BE2C (cell line): Measurements from ENCODE around the gene BSND.

Source experiments
- DNase-seq: peaks from one replicate; pipeline ENCODE4 v3.0.0-alpha.2; 2020
- H3K27me3 ChIP-seq: fragments of 250-450 bp; sonication (Bioruptor Pico); 2 replicates; pipeline ENCODE4 v1.5.1; 2020; ENCODE audit warnings: mild to moderate bottlenecking
- H3K36me3 ChIP-seq: fragments of 250-450 bp; sonication (Bioruptor Pico); 2 replicates; pipeline ENCODE4 v1.5.1; 2020; ENCODE audit warnings: mild to moderate bottlenecking
- H3K4me1 ChIP-seq: fragments of 250-450 bp; sonication (Bioruptor Pico); 2 replicates; pipeline ENCODE4 v1.5.1; 2020
- H3K4me3 ChIP-seq: 2 replicates; pipeline ENCODE4 v1.5.1; 2011; ENCODE audit warnings: low read depth, low read length
- H3K9me3 ChIP-seq: fragments of 250-450 bp; sonication (Bioruptor Pico); 2 replicates; pipeline ENCODE4 v1.5.1; 2020
- CTCF ChIP-seq: IDR thresholded peaks from 2 replicates; pipeline ENCODE4 v1.5.1; 2012; ENCODE audit warnings: mild to moderate bottlenecking, low read depth, low read length

Gene BSND

DNA sequence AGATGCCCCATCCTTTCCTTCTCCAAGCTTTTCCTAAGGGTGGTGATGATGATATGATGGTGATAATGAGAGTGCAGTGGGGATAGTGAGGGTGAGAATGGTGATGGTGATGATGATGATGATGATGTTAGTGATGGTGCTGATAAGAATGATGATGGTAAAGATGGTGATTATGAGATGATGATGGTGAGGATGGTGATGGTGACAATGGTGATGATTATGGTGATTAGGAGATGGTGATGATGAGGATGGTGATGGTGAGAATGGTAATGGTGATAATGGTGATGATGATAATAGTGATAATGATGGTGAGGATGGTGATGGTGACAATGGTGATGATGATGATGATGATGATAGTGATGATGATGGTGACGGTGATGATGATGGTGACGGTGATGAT, 4.0 kb downstream of the BSND start:
- no peak for TF ChIP-seq CTCF
- H3K36me3 ChIP-seq, result no peaks in the 10 kb centered on the region
- DNase-seq, result no peak
- no peaks in the 10 kb centered on the region for H3K9me3 ChIP-seq
- H3K4me3 ChIP-seq, result no peak overlapping the region
- H3K27me3 ChIP-seq, result no peaks in the 10 kb centered on the region
- no peaks in the 10 kb centered on the region for H3K4me1 ChIP-seq

DNA sequence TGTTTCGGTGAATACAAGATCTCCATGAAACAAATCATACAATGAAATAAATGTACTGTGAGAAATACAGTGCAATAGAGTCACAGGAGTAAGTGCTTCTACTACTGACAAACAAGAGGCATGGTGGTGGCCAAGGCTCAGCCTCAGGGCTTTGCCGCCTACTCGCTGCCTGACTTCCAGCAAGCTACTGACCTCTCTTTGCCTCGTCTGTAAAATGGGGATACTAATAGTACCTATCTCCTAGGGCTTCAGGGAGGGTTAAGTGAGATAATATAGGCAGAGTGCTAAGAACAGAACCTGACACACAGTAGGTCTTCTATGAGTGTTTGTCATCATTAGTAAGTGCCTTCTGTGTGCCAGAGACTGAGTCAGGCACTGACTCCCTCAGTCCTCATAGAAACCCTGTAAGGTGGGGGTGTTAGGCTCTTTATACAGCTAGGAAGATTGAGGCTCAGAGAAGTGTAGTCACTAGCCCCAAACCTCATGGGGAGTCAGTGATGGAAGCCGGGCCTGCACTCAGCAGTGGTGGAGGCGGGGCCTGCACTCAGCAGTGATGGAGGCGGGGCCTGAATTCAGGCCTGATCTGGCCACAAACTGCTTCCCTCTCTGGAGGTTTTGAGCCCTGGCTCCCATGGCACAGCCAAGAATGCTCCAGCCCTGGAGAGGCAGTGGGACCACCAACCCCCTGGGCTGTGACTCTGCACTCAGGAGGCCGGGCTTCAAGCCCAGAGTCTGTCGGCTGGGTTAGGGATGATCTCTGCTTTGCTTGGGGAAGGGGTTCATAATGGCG, 6.8 kb downstream of the BSND start:
- no peak for DNase-seq
- Histone ChIP-seq H3K9me3 (no peaks in the 10 kb centered on the region), H3K27me3 (no peaks in the 10 kb centered on the region)

DNA sequence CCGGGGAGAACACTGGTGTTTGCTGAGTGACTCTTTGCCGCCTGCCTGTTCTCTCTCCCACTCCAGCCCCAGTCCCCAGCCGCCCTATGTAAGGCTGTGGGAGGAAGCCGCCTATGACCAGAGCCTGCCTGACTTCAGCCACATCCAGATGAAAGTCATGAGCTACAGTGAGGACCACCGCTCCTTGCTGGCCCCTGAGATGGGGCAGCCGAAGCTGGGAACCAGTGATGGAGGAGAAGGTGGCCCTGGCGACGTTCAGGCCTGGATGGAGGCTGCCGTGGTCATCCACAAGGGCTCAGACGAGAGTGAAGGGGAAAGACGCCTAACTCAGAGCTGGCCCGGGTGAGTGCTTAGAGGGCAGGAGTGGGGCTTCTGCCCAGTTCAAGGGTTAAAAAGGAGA, 8.2 kb downstream of the BSND start:
- no peak for TF ChIP-seq CTCF
- H3K4me1 ChIP-seq, result no peaks in the 10 kb centered on the region
- no peaks in the 10 kb centered on the region for H3K36me3 ChIP-seq
- no peaks in the 10 kb centered on the region for H3K9me3 ChIP-seq
- DNase-seq, result no peak
- H3K27me3 ChIP-seq, result no peaks in the 10 kb centered on the region
- no peak overlapping the region for H3K4me3 ChIP-seq

More for the DNA sequence above, 6.8 kb downstream of the BSND start:
- Histone ChIP-seq H3K36me3 (no peaks in the 10 kb centered on the region), H3K4me3 (no peak overlapping the region), H3K4me1 (no peaks in the 10 kb centered on the region)
- no peak for TF ChIP-seq CTCF

DNA sequence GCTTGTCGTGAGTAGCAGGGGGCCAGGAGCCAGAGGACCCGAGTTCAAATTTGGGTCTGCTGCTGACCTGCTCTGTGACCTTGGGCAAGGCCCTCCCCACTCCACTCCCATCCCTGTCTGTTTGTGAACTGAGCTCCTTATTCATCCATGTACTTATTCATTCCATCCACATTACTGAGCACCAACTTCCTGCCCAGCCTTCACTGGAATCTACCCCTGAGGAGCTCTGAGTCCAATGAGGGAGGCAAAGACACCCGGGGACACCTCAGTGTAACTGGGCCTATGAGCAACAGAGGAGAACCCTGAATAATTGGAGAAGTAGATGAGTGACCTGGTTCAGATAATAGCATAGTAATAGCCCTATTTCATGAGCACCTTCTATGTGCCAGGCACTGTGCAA, 8.9 kb downstream of the BSND start:
- Histone ChIP-seq H3K9me3 (no peaks in the 10 kb centered on the region), H3K36me3 (no peaks in the 10 kb centered on the region), H3K27me3 (no peaks in the 10 kb centered on the region), H3K4me3 (no peak overlapping the region), H3K4me1 (no peaks in the 10 kb centered on the region)
- DNase-seq, result no peak
- no peak for TF ChIP-seq CTCF

GRCh38 chr1:55010194-55010886, 11.6 kb downstream of the BSND start:
- no peaks in the 10 kb centered on the region for H3K9me3 ChIP-seq
- no peaks in the 10 kb centered on the region for H3K4me1 ChIP-seq
- no peaks in the 10 kb centered on the region for H3K36me3 ChIP-seq
- no peak for DNase-seq
- H3K4me3 ChIP-seq, result no peak overlapping the region
- TF ChIP-seq CTCF, result no peak
- no peaks in the 10 kb centered on the region for H3K27me3 ChIP-seq

DNA sequence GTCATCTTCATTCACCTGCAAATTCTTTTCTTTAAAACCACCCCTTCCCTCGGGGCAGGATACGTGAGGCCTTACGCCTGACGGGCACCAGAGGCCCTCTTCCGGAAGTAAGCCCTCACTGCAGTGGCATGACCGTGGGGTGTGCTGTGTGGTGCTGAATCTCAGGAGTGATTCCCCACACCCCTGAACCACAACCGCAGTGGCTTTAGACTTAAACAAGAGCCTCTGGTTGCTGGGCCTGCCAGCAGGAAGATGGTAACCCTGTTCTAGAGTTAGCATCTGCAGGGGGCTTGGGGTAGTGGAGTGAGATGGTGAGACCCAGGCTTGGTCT, 12.1 kb downstream of the BSND start:
- H3K27me3 ChIP-seq, result no peaks in the 10 kb centered on the region
- H3K4me1 ChIP-seq, result no peaks in the 10 kb centered on the region
- H3K9me3 ChIP-seq, result no peaks in the 10 kb centered on the region
- no peak for TF ChIP-seq CTCF
- H3K4me3 ChIP-seq, result no peak overlapping the region
- DNase-seq, result no peak
- H3K36me3 ChIP-seq, result no peaks in the 10 kb centered on the region
